Measurements from ENCODE around the gene DPPA4.

DNA sequence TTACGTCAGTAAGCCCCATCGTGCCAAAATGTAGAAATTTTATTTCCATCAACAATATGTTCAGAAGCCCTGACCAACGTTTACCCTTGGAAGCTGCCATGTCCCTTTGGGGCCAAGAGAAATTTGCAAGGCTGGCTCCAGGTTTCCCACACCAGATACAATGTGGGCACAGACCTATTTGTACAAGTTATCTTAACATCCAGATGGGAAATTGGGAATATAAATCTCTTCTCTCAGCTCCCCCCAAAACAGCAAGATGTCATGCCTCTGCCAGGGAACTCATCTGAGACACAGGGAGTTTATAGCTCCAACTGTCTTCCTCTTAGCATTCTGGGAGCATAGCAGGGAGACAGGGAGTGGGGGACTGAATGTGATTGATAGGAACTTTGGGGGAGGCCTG lies 11.7 kb downstream of the DPPA4 start:
- TF ChIP-seq POLR2AphosphoS5 (IDR thresholded peaks at IDR 0.05; ENCODE audit: low read depth, low read length) = no peak
- no peak for TF ChIP-seq POLR2A (IDR thresholded peaks at IDR 0.05; ENCODE audit: low read depth, low read length)
- TF ChIP-seq TAF1 (IDR thresholded peaks at IDR 0.05; ENCODE audit: borderline replicate concordance, low read depth, low read length) = no peak
